Measurements from ENCODE around the gene PREX1.

DNA sequence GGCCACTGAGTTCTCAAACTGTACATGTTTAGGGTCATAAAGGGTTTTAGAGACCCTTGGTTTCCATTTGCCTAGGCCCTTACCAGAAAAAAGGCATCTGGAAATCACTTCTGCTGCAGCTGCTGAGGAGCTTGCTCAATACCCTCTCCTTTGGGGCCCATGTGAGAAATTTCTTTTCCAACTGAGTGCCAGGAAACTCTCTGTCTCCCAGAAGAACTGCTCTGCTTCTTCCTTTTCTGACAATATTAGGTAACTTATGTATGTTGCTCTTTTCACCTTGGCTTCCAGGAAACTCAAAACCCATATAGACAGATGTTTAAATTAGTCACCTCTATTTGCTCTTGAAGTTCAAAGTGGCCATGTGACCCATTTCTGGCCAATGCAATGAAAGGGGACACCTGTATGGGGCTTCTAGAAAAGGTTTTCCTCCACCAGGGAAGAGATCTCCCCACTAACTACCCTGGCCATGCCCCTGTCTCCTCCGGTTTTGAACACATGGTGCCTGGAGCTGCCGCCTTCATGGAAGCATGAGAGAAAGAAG is 121.6 kb downstream of the PREX1 start:
- TF ChIP-seq, protein P1, sequence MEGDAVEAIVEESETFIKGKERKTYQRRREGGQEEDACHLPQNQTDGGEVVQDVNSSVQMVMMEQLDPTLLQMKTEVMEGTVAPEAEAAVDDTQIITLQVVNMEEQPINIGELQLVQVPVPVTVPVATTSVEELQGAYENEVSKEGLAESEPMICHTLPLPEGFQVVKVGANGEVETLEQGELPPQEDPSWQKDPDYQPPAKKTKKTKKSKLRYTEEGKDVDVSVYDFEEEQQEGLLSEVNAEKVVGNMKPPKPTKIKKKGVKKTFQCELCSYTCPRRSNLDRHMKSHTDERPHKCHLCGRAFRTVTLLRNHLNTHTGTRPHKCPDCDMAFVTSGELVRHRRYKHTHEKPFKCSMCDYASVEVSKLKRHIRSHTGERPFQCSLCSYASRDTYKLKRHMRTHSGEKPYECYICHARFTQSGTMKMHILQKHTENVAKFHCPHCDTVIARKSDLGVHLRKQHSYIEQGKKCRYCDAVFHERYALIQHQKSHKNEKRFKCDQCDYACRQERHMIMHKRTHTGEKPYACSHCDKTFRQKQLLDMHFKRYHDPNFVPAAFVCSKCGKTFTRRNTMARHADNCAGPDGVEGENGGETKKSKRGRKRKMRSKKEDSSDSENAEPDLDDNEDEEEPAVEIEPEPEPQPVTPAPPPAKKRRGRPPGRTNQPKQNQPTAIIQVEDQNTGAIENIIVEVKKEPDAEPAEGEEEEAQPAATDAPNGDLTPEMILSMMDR (IDR thresholded peaks at IDR 0.05) = no peak
- TF ChIP-seq POLR2A (IDR thresholded peaks at IDR 0.05) = no peak
